Posterior cingulate gyrus (tissue), 11 donors: ENCODE measurements around the gene ABHD12B.
"Not testable (repeated sequence)": the region's sequence is repeated elsewhere in the genome, so short reads cannot be mapped to it uniquely, and the experiment has no call there.

ENCODE experiments used
- DNase-seq, 10 donors: peaks; one replicate each; pipeline versions ENCODE4 v3.0.0 to v3.0.0-alpha.2; 2020 to 2021; ENCODE audit warnings: mixed read lengths in 3 of 10
- intact Hi-C: fragments of 100-400 bp; cut with DNase I; formaldehyde crosslinking; loops from one replicate; pipeline ENCODE4 v1.15.1; 2023

Gene ABHD12B

DNA sequence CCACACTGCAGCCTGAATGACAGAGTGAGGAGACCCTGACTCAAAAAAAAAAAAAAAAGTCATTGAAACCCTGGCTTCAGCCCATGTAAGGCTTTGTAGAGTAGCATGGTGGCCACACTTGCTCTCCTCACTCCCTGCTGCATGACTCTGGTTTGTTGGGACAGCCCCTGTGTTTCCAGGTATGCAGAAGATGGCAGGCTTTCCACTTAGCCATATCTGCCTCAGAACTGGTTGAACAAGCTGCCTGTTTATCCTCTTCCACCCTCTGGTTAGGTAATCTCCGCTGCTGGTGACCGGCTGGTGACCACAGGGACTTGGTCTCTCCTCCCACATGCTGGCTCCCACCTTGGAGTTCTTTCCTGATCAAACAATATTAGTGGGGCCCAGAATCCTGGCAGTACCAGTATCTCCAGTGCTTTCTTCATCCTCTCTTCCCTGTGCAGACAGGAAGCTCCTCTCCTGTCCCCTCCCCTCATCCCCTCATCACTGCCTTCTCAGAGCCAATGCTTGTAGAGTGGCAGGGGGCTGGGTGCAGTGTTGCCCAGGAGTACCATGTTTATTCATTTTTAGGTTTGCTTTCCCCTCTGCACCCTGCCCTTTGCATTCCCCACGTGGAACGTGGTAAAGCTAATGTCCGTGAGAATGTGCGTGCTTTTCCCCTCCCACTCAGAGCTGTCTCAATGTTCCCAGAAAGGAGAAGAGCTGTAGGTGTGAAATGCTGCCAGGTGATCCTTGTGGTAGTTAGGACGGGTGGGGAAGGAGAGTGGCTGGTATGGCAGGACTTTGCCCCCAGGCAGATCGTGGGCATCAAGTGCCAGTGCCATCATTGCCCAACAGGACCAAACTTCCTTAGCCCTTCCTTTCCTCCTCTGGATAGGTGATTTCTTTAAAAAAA lies 11.3 kb downstream of the ABHD12B start:
- intact Hi-C loops: no loop called here
- DNase-seq: no peak

GRCh38 chr14:50883827-50884197 lies 12.0 kb downstream of the ABHD12B start:
- intact Hi-C loops: no loop called here
- no peak for DNase-seq

- DNase-seq: no peak
- intact Hi-C loops: no loop called here
These were observed 15.6 kb downstream of the ABHD12B start for GRCh38 chr14:50887476-50887875.

GRCh38 chr14:50892255-50892654 lies 20.4 kb downstream of the ABHD12B start:
- intact Hi-C loops: no loop called here
- DNase-seq: no peak

- intact Hi-C loops: not testable (repeated sequence)
These were observed 24.6 kb downstream of the ABHD12B start for GRCh38 chr14:50896421-50896820.

GRCh38 chr14:50897005-50897404 lies 25.2 kb downstream of the ABHD12B start:
- DNase-seq, intact Hi-C loops: not testable (repeated sequence)

More at GRCh38 chr14:50896421-50896820, 24.6 kb downstream of the ABHD12B start:
- DNase-seq: not testable (repeated sequence)

DNA sequence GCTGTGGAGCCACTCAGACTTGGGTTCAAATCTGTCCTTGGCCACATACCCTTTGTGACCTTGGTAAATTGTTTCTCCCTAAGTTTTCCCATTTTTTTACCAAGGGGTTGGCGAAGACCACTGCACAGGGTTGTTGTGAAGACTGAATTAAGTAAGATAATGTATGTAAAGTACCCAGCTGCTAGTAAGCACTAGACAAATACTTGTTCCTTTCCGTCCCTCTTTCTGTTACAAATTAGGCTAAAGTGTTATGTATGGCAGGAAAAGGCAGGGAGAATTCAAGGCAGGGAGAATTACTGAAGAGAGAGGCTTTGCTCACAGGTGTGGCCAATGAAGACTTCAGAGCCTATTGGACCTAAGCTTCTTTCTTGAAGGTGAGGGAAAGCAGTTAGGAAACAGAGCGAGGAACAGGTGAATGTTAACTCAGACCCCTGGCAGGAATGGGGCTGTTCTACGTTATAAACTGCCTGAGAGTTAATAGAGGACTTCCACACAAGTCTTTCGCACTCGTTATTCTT lies 25.9 kb downstream of the ABHD12B start:
- intact Hi-C loops: no loop called here
- no peak for DNase-seq

GRCh38 chr14:50901361-50901760 lies 29.5 kb downstream of the ABHD12B start:
- intact Hi-C loops: no loop called here
- no peak for DNase-seq

- intact Hi-C loops: no loop called here
- no peak for DNase-seq
These were observed 32.9 kb downstream of the ABHD12B start for GRCh38 chr14:50904719-50905118.

- no peak for DNase-seq
- intact Hi-C loops: no loop called here
These were observed 34.6 kb downstream of the ABHD12B start for GRCh38 chr14:50906326-50907065.

- no peak for DNase-seq
- intact Hi-C loops: no loop called here
These were observed 38.9 kb downstream of the ABHD12B start for GRCh38 chr14:50910495-50911420.

DNA sequence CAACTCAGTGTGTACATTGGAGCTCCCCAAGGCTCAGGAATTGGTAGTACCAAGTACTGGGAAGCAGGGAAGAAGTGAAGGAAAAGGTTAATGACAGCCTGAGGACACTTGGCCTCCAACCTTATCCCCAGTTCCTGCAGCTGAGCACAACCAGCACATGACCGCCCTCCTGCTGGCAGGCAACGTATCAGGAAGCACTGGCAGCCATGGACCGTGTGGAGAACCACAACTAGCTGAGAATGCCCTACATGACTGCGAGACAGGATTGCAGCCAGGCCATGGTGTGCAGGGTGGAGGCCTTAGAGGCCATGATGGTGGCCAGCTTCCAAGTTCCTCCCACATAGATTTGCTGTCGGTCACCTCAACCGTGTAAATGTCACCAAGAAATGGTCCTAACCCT lies 45.6 kb downstream of the ABHD12B start:
- no peak for DNase-seq

DNA sequence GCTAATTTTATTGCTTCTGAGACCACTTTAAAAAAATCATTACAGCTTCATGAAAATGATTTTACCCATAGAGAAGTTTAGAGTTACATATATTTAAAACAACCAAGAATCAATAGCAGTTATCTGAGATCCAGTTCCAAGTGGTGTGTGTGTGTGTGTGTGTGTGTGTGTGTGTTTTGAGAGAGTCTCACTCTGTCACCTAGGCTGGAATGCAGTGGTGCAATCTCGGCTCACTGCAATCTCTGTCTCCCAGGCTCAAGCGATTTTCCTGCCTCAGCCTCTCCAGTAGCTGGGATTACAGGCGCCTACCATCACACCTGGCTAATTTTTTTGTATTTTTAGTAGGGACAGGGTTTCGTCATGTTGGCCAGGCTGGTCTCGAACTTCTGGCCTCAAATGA lies 47.7 kb downstream of the ABHD12B start:
- intact Hi-C loops, DNase-seq: not testable (repeated sequence)

More for the DNA sequence above, 45.6 kb downstream of the ABHD12B start:
- intact Hi-C loops: no loop called here

DNA sequence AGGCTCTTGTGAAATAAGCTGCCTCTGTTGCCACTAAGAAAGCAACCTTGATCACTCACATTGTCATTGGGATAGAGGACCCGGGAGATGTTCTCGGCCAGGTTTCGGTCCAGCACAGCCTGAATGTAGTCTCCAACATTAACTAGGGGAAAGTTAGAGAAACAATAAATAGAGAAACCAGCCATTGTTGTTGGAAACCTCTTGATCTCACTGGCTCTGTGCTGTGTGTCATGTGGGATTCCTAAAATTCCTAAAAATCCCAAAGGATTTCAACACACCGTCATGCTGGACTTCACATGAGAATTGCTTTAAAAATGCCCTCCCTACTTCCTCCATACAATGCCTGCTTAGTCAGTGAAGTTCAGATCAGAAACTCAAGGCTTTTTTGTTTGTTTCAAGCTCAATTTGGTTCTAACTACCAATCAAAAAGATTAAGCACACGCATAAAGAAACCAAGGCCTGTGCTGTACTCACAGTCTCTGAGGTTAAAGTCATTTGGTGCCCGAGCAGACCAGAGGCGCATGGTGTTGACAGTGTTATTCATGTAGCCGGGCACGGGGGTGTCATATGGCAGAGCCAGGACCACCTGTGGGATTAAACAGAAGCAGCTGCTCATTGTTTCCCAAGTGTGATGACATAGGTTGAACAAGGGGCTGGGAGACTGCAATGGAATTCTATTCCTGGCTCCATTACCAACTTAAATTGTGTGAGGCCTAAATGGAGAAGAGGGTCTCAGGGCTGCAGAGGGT lies 48.8 kb downstream of the ABHD12B start:
- intact Hi-C loops: no loop called here
- no peak for DNase-seq

DNA sequence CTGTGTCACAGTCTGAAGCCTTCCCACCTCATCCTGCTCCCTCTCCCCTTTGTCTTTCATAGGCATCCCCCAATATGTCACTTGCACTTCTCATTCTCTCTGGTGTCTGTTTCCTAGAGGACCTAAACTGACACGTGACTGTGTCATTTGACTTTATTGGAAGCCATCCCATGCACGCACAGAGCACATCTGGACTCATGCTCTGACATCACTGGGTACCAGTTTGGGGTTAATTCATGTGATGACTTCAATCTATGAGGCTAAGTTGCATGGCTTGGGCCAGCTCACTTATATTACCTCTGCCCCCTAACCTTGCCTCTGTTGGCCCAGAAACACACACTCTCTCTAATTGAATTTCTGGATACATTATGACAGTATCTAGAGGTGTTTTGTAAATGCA lies 51.0 kb downstream of the ABHD12B start:
- intact Hi-C loops: no loop called here
- no peak for DNase-seq

DNA sequence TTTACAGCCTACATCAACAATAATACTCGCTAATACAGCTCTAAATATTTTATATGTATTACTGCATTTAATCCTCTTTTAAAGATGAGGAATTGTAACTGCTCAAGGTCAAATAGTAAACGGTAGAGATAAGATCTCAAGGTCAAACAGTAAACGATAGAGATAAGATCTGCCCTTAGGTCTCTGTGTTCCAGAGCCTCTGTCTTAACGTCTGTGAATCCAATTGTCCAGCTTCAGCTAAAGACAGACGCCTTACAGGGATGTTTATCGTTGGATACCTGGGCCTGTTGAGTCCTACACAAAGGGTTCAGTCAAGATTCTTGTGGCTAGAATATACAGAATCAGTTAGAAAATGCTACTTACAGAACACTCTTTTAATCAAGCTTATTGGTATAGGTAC lies 52.4 kb downstream of the ABHD12B start:
- no peak for DNase-seq
- intact Hi-C loops: no loop called here

DNA sequence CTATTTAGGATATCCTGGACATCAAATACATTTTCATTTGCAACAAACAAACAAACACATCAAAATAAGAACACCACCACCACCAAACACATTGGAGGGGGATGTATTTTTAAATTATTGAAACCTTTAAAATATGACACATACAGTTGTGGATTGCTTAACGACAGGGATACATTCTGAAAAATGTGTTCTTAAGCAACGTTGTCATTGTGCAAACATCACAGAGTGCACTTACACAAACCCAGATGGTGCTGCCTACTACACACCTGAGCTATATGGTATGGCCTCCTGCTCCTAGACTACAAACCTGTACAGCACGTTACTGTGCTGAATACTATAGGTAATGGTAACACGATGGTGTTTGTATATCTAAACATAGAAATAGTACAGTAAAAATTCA lies 53.0 kb downstream of the ABHD12B start:
- no peak for DNase-seq
- intact Hi-C loops: no loop called here

GRCh38 chr14:50926851-50927386 lies 55.1 kb downstream of the ABHD12B start:
- intact Hi-C loops: no loop called here

GRCh38 chr14:50928002-50928635 lies 56.3 kb downstream of the ABHD12B start:
- intact Hi-C loops: no loop called here
- DNase-seq: no peak

More at GRCh38 chr14:50926851-50927386, 55.1 kb downstream of the ABHD12B start:
- no peak for DNase-seq
